Activated CD4-positive, CD25-positive, alpha-beta regulatory T cell (primary cell): ENCODE data around the gene VTI1A.
"Not testable (repeated sequence)": the region's sequence is repeated elsewhere in the genome, so short reads cannot be mapped to it uniquely, and the experiment has no call there.

Source experiments
- DNase-seq, 4 experiments: peaks; one replicate each; lab custom pipeline; 2025; lab: John Stamatoyannopoulos, UW

The VTI1A gene

GRCh38 chr10:112723876-112724275 is 276.9 kb downstream of the VTI1A start:
- no peak for DNase-seq

- DNase-seq = no peak
Observed at GRCh38 chr10:112724404-112724991, 277.5 kb downstream of the VTI1A start.

GRCh38 chr10:112728118-112728883 is 281.3 kb downstream of the VTI1A start:
- no peak for DNase-seq

- no peak for DNase-seq
Observed at GRCh38 chr10:112728997-112729396, 282.0 kb downstream of the VTI1A start.

GRCh38 chr10:112731450-112731849 is 284.4 kb downstream of the VTI1A start:
- not testable (repeated sequence) for DNase-seq

GRCh38 chr10:112732277-112732921 is 285.4 kb downstream of the VTI1A start:
- no peak for DNase-seq

GRCh38 chr10:112735041-112735695 is 288.2 kb downstream of the VTI1A start:
- DNase-seq = no peak

GRCh38 chr10:112738606-112739591 is 291.9 kb downstream of the VTI1A start:
- no peak for DNase-seq

- no peak for DNase-seq
Observed at GRCh38 chr10:112739592-112740353, 292.8 kb downstream of the VTI1A start.

- no peak for DNase-seq
Observed at GRCh38 chr10:112741830-112742402, 294.9 kb downstream of the VTI1A start.

- DNase-seq = no peak
Observed at GRCh38 chr10:112744181-112745096, 297.4 kb downstream of the VTI1A start.

- DNase-seq = no peak
Observed at GRCh38 chr10:112746329-112746728, 299.3 kb downstream of the VTI1A start.

- no peak for DNase-seq
Observed at GRCh38 chr10:112750427-112751167, 303.6 kb downstream of the VTI1A start.

GRCh38 chr10:112751651-112752050 is 304.6 kb downstream of the VTI1A start:
- no peak for DNase-seq

GRCh38 chr10:112752288-112752687 is 305.3 kb downstream of the VTI1A start:
- DNase-seq = no peak

- no peak for DNase-seq
Observed at GRCh38 chr10:112753961-112754411, 307.0 kb downstream of the VTI1A start.

GRCh38 chr10:112755446-112756234 is 308.6 kb downstream of the VTI1A start:
- no peak for DNase-seq

GRCh38 chr10:112756235-112756527 is 309.2 kb downstream of the VTI1A start:
- DNase-seq = no peak
